Measurements from ENCODE around the gene ROPN1L. TPM values are rescaled to one million over a fixed set of nuclear protein-coding genes. Genes with fewer than 3 reads are reported as not detected.

The ROPN1L gene
- total and polyA plus RNA-seq, 2 of the 8 experiments (the other 6 are each of a cell fraction or from before 2014, with no cell fraction given) = 0.24 to 0.73 TPM

GRCh38 chr5:10453545-10453944, 11.9 kb downstream of the ROPN1L start (continued):
- no peak for TF ChIP-seq EZH2 (IDR thresholded peaks at IDR 0.05; ENCODE audit: low read depth, low read length, severe bottlenecking)

All from H1 (cell line).